HEK293 (cell line): ENCODE measurements around the gene SNX21.
"Not testable (repeated sequence)": the region's sequence is repeated elsewhere in the genome, so short reads cannot be mapped to it uniquely, and the experiment has no call there.

Experiments
- CTCF ChIA-PET: fragments of 350-600 bp; formaldehyde crosslinking; extraction: SDS; loops from one replicate; lab custom pipeline; 2021; ENCODE audit warnings: antibody characterized with exemption; lab: Yijun Ruan, JAX
- POLR2A ChIA-PET: fragments of 300-600 bp; formaldehyde crosslinking; extraction: SDS; loops from one replicate; lab custom pipeline; 2020; ENCODE audit warnings: antibody characterized with exemption, inconsistent platforms; lab: Yijun Ruan, JAX
- H3K27ac ChIP-seq: fragments of 200-500 bp; sonication (Bioruptor generic); 2 replicates; pipeline ENCODE4 v1.5.1; 2014; ENCODE audit warnings: low read depth, low read length, control low read depth, inconsistent platforms; ENCODE audit errors: extremely low read depth
- H3K36me3 ChIP-seq, 2 experiments: fragments of 200-500 bp in 1 of 2; sonication (Bioruptor generic) in 1 of 2; 1 replicate in 1 of 2; 2 replicates in 1 of 2; pipeline ENCODE4 v1.5.1; 2014 to 2017; ENCODE audit warnings: inconsistent platforms in 2 of 2, low read length in 2 of 2; ENCODE audit not compliant: control insufficient read depth in 2 of 2, insufficient read depth in 1 of 2
- H3K4me1 ChIP-seq: fragments of 200-500 bp; sonication (Bioruptor generic); 2 replicates; pipeline ENCODE4 v1.5.1; 2014; ENCODE audit warnings: mild to moderate bottlenecking, low read length, inconsistent platforms; ENCODE audit not compliant: control insufficient read depth, insufficient read depth
- H3K4me3 ChIP-seq: 2 replicates; pipeline ENCODE4 v1.5.1; 2011; ENCODE audit warnings: low read depth, mild to moderate bottlenecking, control low read depth, low read length, moderate library complexity
- H3K9me3 ChIP-seq: fragments of 200-500 bp; sonication (Bioruptor generic); 2 replicates; pipeline ENCODE4 v1.5.1; 2014; ENCODE audit warnings: low read depth, low read length, inconsistent platforms; ENCODE audit not compliant: control insufficient read depth, insufficient read depth
- GLIS1 ChIP-seq: fragments of 450-650 bp; formaldehyde crosslinking; IDR thresholded peaks from 2 replicates; pipeline ENCODE4 v1.5.1; 2016; ENCODE audit warnings: missing biosample characterization, missing genetic modification characterization
- PRDM2 ChIP-seq: fragments of 450-650 bp; formaldehyde crosslinking; IDR thresholded peaks from 2 replicates; pipeline ENCODE4 v1.5.1; 2016; ENCODE audit warnings: missing biosample characterization, missing genetic modification characterization, borderline replicate concordance
- ZNF121 ChIP-seq: fragments of 450-650 bp; formaldehyde crosslinking; IDR thresholded peaks from 2 replicates; pipeline ENCODE4 v1.5.1; 2016; ENCODE audit warnings: missing biosample characterization, missing genetic modification characterization
- ZNF140 ChIP-seq: fragments of 450-650 bp; formaldehyde crosslinking; IDR thresholded peaks from 2 replicates; pipeline ENCODE4 v1.5.1; 2016; ENCODE audit warnings: missing biosample characterization, missing genetic modification characterization
- ZNF18 ChIP-seq: fragments of 450-650 bp; formaldehyde crosslinking; IDR thresholded peaks from 2 replicates; pipeline ENCODE4 v1.5.1; 2016; ENCODE audit warnings: missing biosample characterization, missing genetic modification characterization
- ZNF514 ChIP-seq: fragments of 450-650 bp; formaldehyde crosslinking; IDR thresholded peaks from 2 replicates; pipeline ENCODE4 v1.5.1; 2016; ENCODE audit warnings: missing biosample characterization, missing genetic modification characterization
- ZNF549 ChIP-seq: fragments of 450-650 bp; IDR thresholded peaks from 2 replicates; pipeline ENCODE4 v1.5.1; 2018; ENCODE audit warnings: missing biosample characterization, missing genetic modification characterization, mild to moderate bottlenecking, inconsistent platforms, moderate library complexity
- ZNF561 ChIP-seq: fragments of 450-650 bp; IDR thresholded peaks from 2 replicates; pipeline ENCODE4 v1.5.1; 2018; ENCODE audit warnings: missing biosample characterization, missing genetic modification characterization, borderline replicate concordance
- ZNF624 ChIP-seq: fragments of 450-650 bp; formaldehyde crosslinking; IDR thresholded peaks from 2 replicates; pipeline ENCODE4 v1.5.1; 2017; ENCODE audit warnings: missing biosample characterization, missing genetic modification characterization
- ZNF660 ChIP-seq: fragments of 450-650 bp; IDR thresholded peaks from 2 replicates; pipeline ENCODE4 v1.5.1; 2018; ENCODE audit warnings: missing biosample characterization, mild to moderate bottlenecking, missing genetic modification characterization
- TF ChIP-seq, protein P1 (sequence below): sonication (generic); formaldehyde crosslinking; IDR thresholded peaks from 2 replicates; pipeline ENCODE4 v1.8.1; 2022; ENCODE audit warnings: mild to moderate bottlenecking, moderate library complexity, missing genetic modification reagents
- TF ChIP-seq, protein P2 (sequence below): fragments of 450-650 bp; formaldehyde crosslinking; IDR thresholded peaks from 2 replicates; pipeline ENCODE4 v1.5.1; 2017; ENCODE audit warnings: missing biosample characterization, mild to moderate bottlenecking, missing genetic modification characterization, moderate library complexity

The SNX21 gene

GRCh38 chr20:45827712-45828111 is 5.9 kb upstream of the SNX21 start (continued):
- TF ChIP-seq, protein P1, sequence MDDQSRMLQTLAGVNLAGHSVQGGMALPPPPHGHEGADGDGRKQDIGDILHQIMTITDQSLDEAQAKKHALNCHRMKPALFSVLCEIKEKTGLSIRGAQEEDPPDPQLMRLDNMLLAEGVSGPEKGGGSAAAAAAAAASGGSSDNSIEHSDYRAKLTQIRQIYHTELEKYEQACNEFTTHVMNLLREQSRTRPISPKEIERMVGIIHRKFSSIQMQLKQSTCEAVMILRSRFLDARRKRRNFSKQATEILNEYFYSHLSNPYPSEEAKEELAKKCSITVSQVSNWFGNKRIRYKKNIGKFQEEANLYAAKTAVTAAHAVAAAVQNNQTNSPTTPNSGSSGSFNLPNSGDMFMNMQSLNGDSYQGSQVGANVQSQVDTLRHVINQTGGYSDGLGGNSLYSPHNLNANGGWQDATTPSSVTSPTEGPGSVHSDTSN (CRISPR knock-in tag): no peak
- TF ChIP-seq ZNF140 (tag by site-specific recombination) (no peak), ZNF561 (tag by site-specific recombination) (no peak), ZNF549 (tag by site-specific recombination) (no peak), ZNF624 (tag by site-specific recombination) (no peak), ZNF660 (tag by site-specific recombination) (no peak)
- TF ChIP-seq, all 188 proteins: peak for 2

DNA sequence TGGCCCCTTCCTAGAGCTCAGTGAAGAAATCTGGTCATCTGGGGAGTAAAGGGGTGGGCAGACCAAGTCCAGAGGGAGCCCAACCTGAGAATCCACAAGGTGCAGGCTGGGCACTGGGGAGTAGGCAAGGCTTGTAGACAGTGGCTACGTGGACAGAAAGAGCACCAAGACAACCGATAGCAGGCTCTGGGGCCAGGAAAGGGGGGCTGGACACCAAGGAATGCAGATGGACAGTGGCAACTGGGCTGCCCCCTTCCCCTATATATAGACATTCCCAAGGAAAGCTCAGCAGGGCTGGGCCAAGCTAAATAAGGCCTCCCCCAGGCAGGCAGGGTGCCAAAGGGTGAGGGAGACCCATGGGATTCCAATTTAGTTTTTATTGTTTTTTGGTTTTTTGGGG is 5.0 kb upstream of the SNX21 start:
- no peaks in the 10 kb centered on the region for H3K36me3 ChIP-seq
- no peak overlapping the region for H3K27ac ChIP-seq
- H3K4me3 ChIP-seq: no peak overlapping the region
- no peaks in the 10 kb centered on the region for H3K4me1 ChIP-seq
- no peaks in the 10 kb centered on the region for H3K9me3 ChIP-seq
- ChIA-PET CTCF (interaction anchor here (1.1 kb wide), 1 partner anchor 30 kb away, joined by 3 read pairs; no protein-coding TSS in a partner anchor), POLR2A (interaction anchor here (0.8 to 1.0 kb wide), 2 partner anchors 12 kb away, joined by 3 read pairs; no protein-coding TSS in a partner anchor)
- 0 out of 2 replicates have a peak, but pooled peaks have one; percentile 8 for TF ChIP-seq GLIS1 (tag by site-specific recombination)
- TF ChIP-seq ZNF514 (tag by site-specific recombination): no peak
- TF ChIP-seq, protein P2, sequence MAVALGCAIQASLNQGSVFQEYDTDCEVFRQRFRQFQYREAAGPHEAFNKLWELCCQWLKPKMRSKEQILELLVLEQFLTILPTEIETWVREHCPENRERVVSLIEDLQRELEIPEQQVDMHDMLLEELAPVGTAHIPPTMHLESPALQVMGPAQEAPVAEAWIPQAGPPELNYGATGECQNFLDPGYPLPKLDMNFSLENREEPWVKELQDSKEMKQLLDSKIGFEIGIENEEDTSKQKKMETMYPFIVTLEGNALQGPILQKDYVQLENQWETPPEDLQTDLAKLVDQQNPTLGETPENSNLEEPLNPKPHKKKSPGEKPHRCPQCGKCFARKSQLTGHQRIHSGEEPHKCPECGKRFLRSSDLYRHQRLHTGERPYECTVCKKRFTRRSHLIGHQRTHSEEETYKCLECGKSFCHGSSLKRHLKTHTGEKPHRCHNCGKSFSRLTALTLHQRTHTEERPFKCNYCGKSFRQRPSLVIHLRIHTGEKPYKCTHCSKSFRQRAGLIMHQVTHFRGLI: peak; percentile 100

DNA sequence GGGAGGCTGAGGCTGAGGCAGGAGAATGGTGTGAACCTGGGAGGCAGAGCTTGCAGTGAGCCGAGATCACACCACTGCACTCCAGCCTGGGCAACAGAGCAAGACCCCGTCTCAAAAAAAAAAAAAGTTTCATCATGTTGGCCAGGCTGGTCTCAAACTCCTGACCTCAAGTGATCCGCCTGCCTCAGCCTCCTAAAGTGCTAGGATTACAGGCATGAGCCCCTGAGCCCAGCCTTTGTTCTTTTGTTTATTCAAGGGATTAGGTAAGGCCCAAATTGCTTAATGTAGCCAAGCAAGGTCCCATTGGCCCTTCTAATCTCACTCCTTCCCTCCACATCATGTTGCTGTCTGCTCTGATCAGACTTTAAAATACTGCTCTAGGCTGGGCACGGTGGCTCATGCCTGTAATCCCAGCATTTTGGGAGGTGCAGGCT is 3.9 kb upstream of the SNX21 start:
- not testable (repeated sequence) for H3K9me3 ChIP-seq
- TF ChIP-seq, protein P2: peak; percentile 30; the same call in 1 of the 2 replicates
- TF ChIP-seq ZNF18 (tag by site-specific recombination): peak; percentile 83
- TF ChIP-seq ZNF121 (tag by site-specific recombination): peak; percentile 85
- TF ChIP-seq, all 188 proteins: peak for 3; not testable (repeated sequence) for 185
- CTCF ChIA-PET, H3K36me3 ChIP-seq, H3K4me3 ChIP-seq, H3K4me1 ChIP-seq, H3K27ac ChIP-seq: not testable (repeated sequence)
- POLR2A ChIA-PET: interaction anchor here (1.0 kb wide), 1 partner anchor 11 kb away, joined by 3 read pairs; no protein-coding TSS in a partner anchor

- Histone ChIP-seq H3K9me3 (no peaks in the 10 kb centered on the region), H3K4me3 (no peak overlapping the region), H3K4me1 (no peaks in the 10 kb centered on the region; the same call in 1 of the 2 replicates), H3K27ac (no peak overlapping the region), H3K36me3 (peaks cover 0 to 8% of the 10 kb centered on the region in 2 experiments; a peak in 1 of 3 replicates)
- ChIA-PET POLR2A (interaction anchor here (1.2 to 1.4 kb wide), 2 partner anchors 48 to 73 kb away, joined by 3 to 4 read pairs; partner anchors contain the start of gene ZSWIM1), CTCF (interaction anchor here (0.6 to 1.0 kb wide), 3 partner anchors 8 to 105 kb away, joined by 4 to 5 read pairs (median 4); no protein-coding TSS in a partner anchor)
- TF ChIP-seq PRDM2 (tag by site-specific recombination) (no peak), GLIS1 (tag by site-specific recombination) (peak; percentile 80)
Observed at GRCh38 chr20:45832619-45833018, 980 bp upstream of the SNX21 start.
